MM.1S (cell line): Measurements from ENCODE around the gene ZNF670.
"Not testable (repeated sequence)": the region's sequence is repeated elsewhere in the genome, so short reads cannot be mapped to it uniquely, and the experiment has no call there.

Source experiments
- DNase-seq: peaks from one replicate; pipeline ENCODE4 v3.0.0-alpha.2; 2015
- H2AFZ ChIP-seq: fragments of 300-600 bp; sonication (generic); 2 replicates; pipeline ENCODE4 v1.6.0; 2016; ENCODE audit warnings: antibody characterized with exemption, low read length
- H3F3A ChIP-seq: fragments of 300-600 bp; sonication (generic); 2 replicates; pipeline ENCODE4 v1.6.1; 2016; ENCODE audit warnings: mild to moderate bottlenecking, antibody characterized with exemption, low read length, moderate library complexity, mixed read lengths; ENCODE audit not compliant: insufficient read depth
- H3K27ac ChIP-seq: fragments of 300-600 bp; sonication (generic); 2 replicates; pipeline ENCODE4 v1.5.1; 2016; ENCODE audit warnings: mild to moderate bottlenecking, low read length
- H3K27me3 ChIP-seq: fragments of 300-600 bp; sonication (generic); replicated peaks from 2 replicates; pipeline ENCODE4 v1.6.0; 2016; ENCODE audit warnings: low read length; ENCODE audit not compliant: insufficient read depth
- H3K36me3 ChIP-seq: fragments of 300-600 bp; sonication (generic); replicated peaks from 2 replicates; pipeline ENCODE4 v1.6.1; 2016; ENCODE audit warnings: mild to moderate bottlenecking, low read length, mixed read lengths; ENCODE audit not compliant: insufficient read depth
- H3K4me1 ChIP-seq: fragments of 300-600 bp; sonication (generic); 2 replicates; pipeline ENCODE4 v1.6.1; 2016; ENCODE audit warnings: low read length, mixed read lengths
- H3K4me2 ChIP-seq: fragments of 300-600 bp; sonication (generic); 2 replicates; pipeline ENCODE4 v1.6.0; 2016; ENCODE audit warnings: low read depth, low read length
- H3K4me3 ChIP-seq: fragments of 300-600 bp; sonication (generic); 2 replicates; pipeline ENCODE4 v1.5.1; 2016; ENCODE audit warnings: low read length, mixed read lengths
- H3K79me2 ChIP-seq: fragments of 300-600 bp; sonication (generic); 2 replicates; pipeline ENCODE4 v1.6.1; 2016; ENCODE audit warnings: mixed run types, low read length, mixed read lengths
- H3K9ac ChIP-seq: fragments of 300-600 bp; sonication (generic); 2 replicates; pipeline ENCODE4 v1.6.1; 2016; ENCODE audit warnings: low read length, mixed read lengths
- H3K9me2 ChIP-seq: fragments of 300-600 bp; sonication (generic); replicated peaks from 2 replicates; pipeline ENCODE4 v1.6.1; 2016; ENCODE audit warnings: mild to moderate bottlenecking, low read length, mixed read lengths; ENCODE audit not compliant: insufficient read depth
- H3K9me3 ChIP-seq: fragments of 300-600 bp; sonication (generic); replicated peaks from 2 replicates; pipeline ENCODE4 v1.6.1; 2016; ENCODE audit warnings: mild to moderate bottlenecking, low read length, mixed read lengths; ENCODE audit not compliant: insufficient read depth
- H4K20me1 ChIP-seq: fragments of 300-600 bp; sonication (generic); 2 replicates; pipeline ENCODE4 v1.6.1; 2016; ENCODE audit warnings: mild to moderate bottlenecking, low read length, moderate library complexity, mixed read lengths; ENCODE audit not compliant: insufficient read depth
- EZH2 ChIP-seq: fragments of 300-600 bp; sonication (generic); optimal IDR thresholded peaks from 2 replicates; pipeline ENCODE3; 2017; ENCODE audit warnings: low read depth, mild to moderate bottlenecking, antibody characterized with exemption, low read length, mixed read lengths
- EZH2phosphoT487 ChIP-seq: fragments of 300-600 bp; sonication (generic); IDR thresholded peaks from 2 replicates; pipeline ENCODE4 v1.6.1; 2018; ENCODE audit warnings: antibody characterized with exemption, low read length
- TF ChIP-seq, protein P1 (sequence below): fragments of 300-600 bp; sonication (generic); IDR thresholded peaks from 2 replicates; pipeline ENCODE4 v1.5.1; 2016; ENCODE audit warnings: antibody characterized with exemption, low read length, mixed read lengths

The ZNF670 gene

DNA sequence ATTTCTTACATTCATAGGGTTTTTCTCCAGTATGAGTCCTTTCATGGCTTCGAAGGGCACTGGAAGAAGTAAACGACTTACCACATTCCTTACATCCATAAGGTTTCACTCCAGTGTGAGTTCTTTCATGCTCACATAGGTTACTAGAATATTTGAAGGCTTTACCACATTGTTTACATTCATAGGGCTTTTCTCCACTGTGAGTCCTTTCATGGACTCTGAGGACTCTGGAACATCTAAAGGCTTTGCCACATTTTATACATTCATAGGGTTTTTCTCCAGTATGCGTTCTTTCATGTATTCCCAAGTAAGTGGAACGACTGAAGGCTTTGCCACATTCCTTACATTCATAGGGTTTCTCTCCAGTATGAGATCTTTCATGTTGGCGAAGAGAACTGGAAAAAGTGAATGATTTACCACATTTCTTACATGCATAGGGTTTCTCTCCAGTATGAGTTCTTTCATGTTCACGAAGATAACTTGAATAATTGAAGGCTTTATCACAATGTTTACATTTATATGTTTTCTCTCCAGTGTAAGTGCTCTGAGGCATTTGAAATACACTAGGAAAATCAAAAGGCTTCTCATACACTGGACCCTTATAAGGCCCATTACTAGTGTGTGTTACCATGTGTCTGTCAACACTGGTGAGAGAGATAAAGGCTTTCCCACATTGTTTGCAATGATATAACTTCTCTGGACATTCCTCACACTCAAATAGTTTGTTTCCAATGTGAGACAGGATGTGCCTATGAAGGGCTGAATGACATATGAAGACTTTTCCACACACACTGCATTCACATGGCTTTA is 40.9 kb downstream of the ZNF670 start:
- H3K9me2 ChIP-seq, result no peaks in the 10 kb centered on the region
- peaks cover 13% of the 10 kb centered on the region for H3K36me3 ChIP-seq
- no peaks in the 10 kb centered on the region for H3K27me3 ChIP-seq
- no peak overlapping the region for H3K9ac ChIP-seq
- peaks cover 9% of the 10 kb centered on the region; the same call in 1 of the 2 replicates for H3K79me2 ChIP-seq
- no peaks in the 10 kb centered on the region for H4K20me1 ChIP-seq
- no peak overlapping the region for H3K4me2 ChIP-seq
- H3K4me1 ChIP-seq, result no peaks in the 10 kb centered on the region
- H3F3A ChIP-seq, result no peaks in the 10 kb centered on the region
- H3K27ac ChIP-seq, result no peak overlapping the region
- no peaks in the 10 kb centered on the region for H3K9me3 ChIP-seq
- no peak for DNase-seq
- no peak overlapping the region for H2AFZ ChIP-seq
- no peak overlapping the region for H3K4me3 ChIP-seq
- TF ChIP-seq EZH2 (no peak), EZH2phosphoT487 (no peak)
- TF ChIP-seq, protein P1, sequence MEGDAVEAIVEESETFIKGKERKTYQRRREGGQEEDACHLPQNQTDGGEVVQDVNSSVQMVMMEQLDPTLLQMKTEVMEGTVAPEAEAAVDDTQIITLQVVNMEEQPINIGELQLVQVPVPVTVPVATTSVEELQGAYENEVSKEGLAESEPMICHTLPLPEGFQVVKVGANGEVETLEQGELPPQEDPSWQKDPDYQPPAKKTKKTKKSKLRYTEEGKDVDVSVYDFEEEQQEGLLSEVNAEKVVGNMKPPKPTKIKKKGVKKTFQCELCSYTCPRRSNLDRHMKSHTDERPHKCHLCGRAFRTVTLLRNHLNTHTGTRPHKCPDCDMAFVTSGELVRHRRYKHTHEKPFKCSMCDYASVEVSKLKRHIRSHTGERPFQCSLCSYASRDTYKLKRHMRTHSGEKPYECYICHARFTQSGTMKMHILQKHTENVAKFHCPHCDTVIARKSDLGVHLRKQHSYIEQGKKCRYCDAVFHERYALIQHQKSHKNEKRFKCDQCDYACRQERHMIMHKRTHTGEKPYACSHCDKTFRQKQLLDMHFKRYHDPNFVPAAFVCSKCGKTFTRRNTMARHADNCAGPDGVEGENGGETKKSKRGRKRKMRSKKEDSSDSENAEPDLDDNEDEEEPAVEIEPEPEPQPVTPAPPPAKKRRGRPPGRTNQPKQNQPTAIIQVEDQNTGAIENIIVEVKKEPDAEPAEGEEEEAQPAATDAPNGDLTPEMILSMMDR, result no peak

DNA sequence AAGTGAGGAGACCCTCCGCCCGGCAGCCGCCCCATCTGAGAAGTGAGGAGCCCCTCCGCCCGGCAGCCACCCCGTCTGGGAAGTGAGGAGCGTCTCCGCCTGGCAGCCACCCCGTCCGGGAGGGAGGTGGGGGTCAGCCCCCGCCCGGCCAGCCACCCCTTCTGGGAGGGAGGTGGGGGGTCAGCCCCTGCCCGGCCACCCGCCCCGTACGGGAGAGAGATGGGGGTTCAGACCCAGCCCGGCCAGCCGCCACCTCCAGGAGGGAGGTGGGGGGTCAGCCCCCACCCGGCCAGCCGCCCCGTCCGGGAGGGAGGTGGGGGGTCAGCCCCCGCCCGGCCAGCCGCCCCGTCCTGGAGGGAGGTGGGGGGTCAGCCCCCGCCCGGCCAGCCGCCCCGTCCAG is 46.3 kb downstream of the ZNF670 start:
- H3K4me3 ChIP-seq, H3F3A ChIP-seq, H3K27ac ChIP-seq, H3K36me3 ChIP-seq, H3K79me2 ChIP-seq, H3K9ac ChIP-seq, H3K27me3 ChIP-seq, H3K9me3 ChIP-seq, H4K20me1 ChIP-seq, DNase-seq, H3K4me2 ChIP-seq, H3K4me1 ChIP-seq, H3K9me2 ChIP-seq, H2AFZ ChIP-seq: not testable (repeated sequence)
